ENCODE results near the gene CYP17A1.

GRCh38 chr10:102826148-102826796, 10.9 kb downstream of the CYP17A1 start:
- no peak for TF ChIP-seq CTCF (IDR thresholded peaks at IDR 0.05)
- TF ChIP-seq, protein P1, sequence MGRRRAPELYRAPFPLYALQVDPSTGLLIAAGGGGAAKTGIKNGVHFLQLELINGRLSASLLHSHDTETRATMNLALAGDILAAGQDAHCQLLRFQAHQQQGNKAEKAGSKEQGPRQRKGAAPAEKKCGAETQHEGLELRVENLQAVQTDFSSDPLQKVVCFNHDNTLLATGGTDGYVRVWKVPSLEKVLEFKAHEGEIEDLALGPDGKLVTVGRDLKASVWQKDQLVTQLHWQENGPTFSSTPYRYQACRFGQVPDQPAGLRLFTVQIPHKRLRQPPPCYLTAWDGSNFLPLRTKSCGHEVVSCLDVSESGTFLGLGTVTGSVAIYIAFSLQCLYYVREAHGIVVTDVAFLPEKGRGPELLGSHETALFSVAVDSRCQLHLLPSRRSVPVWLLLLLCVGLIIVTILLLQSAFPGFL (CRISPR knock-in tag; IDR thresholded peaks at IDR 0.05; ENCODE audit: borderline replicate concordance) = no peak
- TF ChIP-seq, protein P2, sequence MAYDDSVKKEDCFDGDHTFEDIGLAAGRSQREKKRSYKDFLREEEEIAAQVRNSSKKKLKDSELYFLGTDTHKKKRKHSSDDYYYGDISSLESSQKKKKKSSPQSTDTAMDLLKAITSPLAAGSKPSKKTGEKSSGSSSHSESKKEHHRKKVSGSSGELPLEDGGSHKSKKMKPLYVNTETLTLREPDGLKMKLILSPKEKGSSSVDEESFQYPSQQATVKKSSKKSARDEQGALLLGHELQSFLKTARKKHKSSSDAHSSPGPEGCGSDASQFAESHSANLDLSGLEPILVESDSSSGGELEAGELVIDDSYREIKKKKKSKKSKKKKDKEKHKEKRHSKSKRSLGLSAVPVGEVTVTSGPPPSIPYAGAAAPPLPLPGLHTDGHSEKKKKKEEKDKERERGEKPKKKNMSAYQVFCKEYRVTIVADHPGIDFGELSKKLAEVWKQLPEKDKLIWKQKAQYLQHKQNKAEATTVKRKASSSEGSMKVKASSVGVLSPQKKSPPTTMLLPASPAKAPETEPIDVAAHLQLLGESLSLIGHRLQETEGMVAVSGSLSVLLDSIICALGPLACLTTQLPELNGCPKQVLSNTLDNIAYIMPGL (CRISPR knock-in tag; IDR thresholded peaks at IDR 0.05) = no peak
